IMR-90 (cell line): ENCODE data around the gene POU2F2. TPM values are rescaled to one million over a fixed set of nuclear protein-coding genes. Genes with fewer than 3 reads are reported as not detected.

ENCODE experiments used
- ATAC-seq: fragments of 200-7000 bp; cut with Tn5 transposase; 2 replicates; pipeline ENCODE4 v1.9.1; 2020; ENCODE audit warnings: low read depth, mild to moderate bottlenecking, moderate library complexity
- Bru-seq: library from RNA; stranded (reverse); fragments of 400-500 nt; gene quantifications from one replicate; lab custom pipeline; 2021; lab: Mats Ljungman, UMichigan
- BruChase-seq, 2 experiments: library from RNA; stranded (reverse); fragments of 400-500 nt; gene quantifications; one replicate each; lab custom pipeline; 2021; lab: Mats Ljungman, UMichigan
- BruUV-seq: library from RNA; stranded (reverse); fragments of 400-500 nt; replicated peaks from 2 replicates; lab custom pipeline; 2021; lab: Mats Ljungman, UMichigan
- CTCF ChIA-PET: fragments of 300-600 bp; formaldehyde crosslinking; extraction: SDS; loops from one replicate; lab custom pipeline; 2021; ENCODE audit warnings: antibody characterized with exemption; lab: Yijun Ruan, JAX
- POLR2A ChIA-PET: fragments of 300-600 bp; sonication (Branson Sonifier 250); formaldehyde crosslinking; loops from one replicate; lab custom pipeline; 2022; ENCODE audit warnings: antibody characterized with exemption; ENCODE audit not compliant: unreplicated experiment; lab: Charles Lee
- DNase-seq: peaks from one replicate; pipeline ENCODE4 v3.0.0; 2013
- H2AFZ ChIP-seq: replicated peaks from 2 replicates; pipeline ENCODE3; 2013; ENCODE audit warnings: low read length, mild to moderate bottlenecking; ENCODE audit not compliant: poor library complexity
- H2AK5ac ChIP-seq: 2 replicates; pipeline ENCODE4 v1.6.1; 2013; ENCODE audit warnings: low read depth, low read length, inconsistent platforms
- H2AK9ac ChIP-seq: replicated peaks from 2 replicates; pipeline ENCODE3; 2013; ENCODE audit warnings: mild to moderate bottlenecking, low read depth, low read length, moderate library complexity; ENCODE audit not compliant: poor library complexity
- H2BK120ac ChIP-seq: 2 replicates; pipeline ENCODE4 v1.6.1; 2013; ENCODE audit warnings: low read depth, low read length, inconsistent platforms
- H2BK15ac ChIP-seq: 3 replicates; pipeline ENCODE4 v1.6.1; 2013; ENCODE audit warnings: low read depth, low read length, inconsistent platforms
- H2BK20ac ChIP-seq: 2 replicates; pipeline ENCODE4 v1.6.1; 2013; ENCODE audit warnings: low read depth, mild to moderate bottlenecking, inconsistent platforms, low read length, moderate library complexity
- H2BK5ac ChIP-seq: 2 replicates; pipeline ENCODE4 v1.6.1; 2013; ENCODE audit warnings: mild to moderate bottlenecking, low read depth, low read length, inconsistent platforms; ENCODE audit not compliant: poor library complexity, severe bottlenecking
- H3K14ac ChIP-seq: replicated peaks from 2 replicates; pipeline ENCODE4 v1.6.1; 2013; ENCODE audit warnings: low read depth, low read length, inconsistent platforms
- H3K18ac ChIP-seq: 2 replicates; pipeline ENCODE4 v1.6.1; 2013; ENCODE audit warnings: low read depth, low read length, control low read depth
- H3K23ac ChIP-seq: 2 replicates; pipeline ENCODE4 v1.6.1; 2013; ENCODE audit warnings: low read depth, low read length, inconsistent platforms
- H3K27ac ChIP-seq: 2 replicates; pipeline ENCODE4 v1.5.1; 2013; ENCODE audit warnings: mild to moderate bottlenecking, control low read depth, low read length; ENCODE audit not compliant: insufficient read depth
- H3K27me3 ChIP-seq: 2 replicates; pipeline ENCODE4 v1.6.1; 2013; ENCODE audit warnings: low read length; ENCODE audit not compliant: control insufficient read depth, insufficient read depth
- H3K36me3 ChIP-seq: 2 replicates; pipeline ENCODE4 v1.6.1; 2013; ENCODE audit warnings: low read length, mixed read lengths; ENCODE audit not compliant: control insufficient read depth, insufficient read depth
- H3K4ac ChIP-seq: 2 replicates; pipeline ENCODE4 v1.6.1; 2013; ENCODE audit warnings: low read depth, low read length, inconsistent platforms
- H3K4me1 ChIP-seq: 2 replicates; pipeline ENCODE4 v1.6.1; 2013; ENCODE audit warnings: low read length, mixed read lengths; ENCODE audit not compliant: control insufficient read depth, insufficient read depth
- H3K4me2 ChIP-seq: 2 replicates; pipeline ENCODE4 v1.6.1; 2013; ENCODE audit warnings: low read depth, mild to moderate bottlenecking, control low read depth, low read length, moderate library complexity
- H3K4me3 ChIP-seq: 2 replicates; pipeline ENCODE4 v1.5.1; 2013; ENCODE audit warnings: low read depth, mild to moderate bottlenecking, control low read depth, low read length, moderate library complexity; ENCODE audit not compliant: insufficient read depth
- H3K56ac ChIP-seq: 2 replicates; pipeline ENCODE4 v1.6.1; 2013; ENCODE audit warnings: low read length, inconsistent platforms; ENCODE audit not compliant: insufficient read depth; ENCODE audit errors: extremely low read depth
- H3K79me1 ChIP-seq, 2 experiments: 2 replicates each; pipeline ENCODE4 v1.6.1; 2013; ENCODE audit warnings: low read length in 2 of 2, inconsistent platforms in 1 of 2, low read depth in 1 of 2
- H3K9ac ChIP-seq: 2 replicates; pipeline ENCODE4 v1.6.1; 2013; ENCODE audit warnings: low read depth, low read length, control low read depth
- H3K9me1 ChIP-seq: 2 replicates; pipeline ENCODE4 v1.6.1; 2013; ENCODE audit warnings: low read length, inconsistent platforms; ENCODE audit not compliant: insufficient read depth
- H3K9me3 ChIP-seq: 2 replicates; pipeline ENCODE4 v1.6.1; 2013; ENCODE audit warnings: low read length; ENCODE audit not compliant: control insufficient read depth, insufficient read depth
- H4K20me1 ChIP-seq: 2 replicates; pipeline ENCODE4 v1.6.1; 2013; ENCODE audit warnings: low read length, inconsistent platforms; ENCODE audit not compliant: insufficient read depth
- H4K5ac ChIP-seq: 2 replicates; pipeline ENCODE4 v1.6.1; 2013; ENCODE audit warnings: mild to moderate bottlenecking, low read depth, low read length, control low read depth
- H4K8ac ChIP-seq, 2 experiments: 2 replicates each; pipeline ENCODE4 v1.6.1; 2013; ENCODE audit warnings: low read depth in 2 of 2, low read length in 2 of 2, control low read depth in 1 of 2, inconsistent platforms in 1 of 2
- H4K91ac ChIP-seq: 2 replicates; pipeline ENCODE4 v1.6.1; 2013; ENCODE audit warnings: low read depth, low read length, inconsistent platforms; ENCODE audit not compliant: insufficient read depth
- CEBPB ChIP-seq: IDR thresholded peaks from 2 replicates; pipeline ENCODE4 v1.6.1; 2012; ENCODE audit warnings: low read depth, low read length, improper control_type of control experiment
- FOS ChIP-seq: fragments of 150-350 bp; IDR thresholded peaks from 2 replicates; pipeline ENCODE4 v1.6.1; 2016; ENCODE audit warnings: low read depth, low read length
- RAD21 ChIP-seq: IDR thresholded peaks from 2 replicates; pipeline ENCODE4 v1.6.1; 2012; ENCODE audit warnings: low read length, improper control_type of control experiment
- SMC3 ChIP-seq: fragments of 150-350 bp; IDR thresholded peaks from 2 replicates; pipeline ENCODE4 v1.6.1; 2016; ENCODE audit warnings: low read depth, mild to moderate bottlenecking, antibody characterized with exemption, low read length, moderate library complexity
- WGBS, 2 experiments: methylation state at CpG; one replicate each; pipeline versions ENCODE4 v1.1.5 to v1.1.7; 2013; ENCODE audit warnings: missing lambda C conversion rate in 2 of 2; ENCODE audit not compliant: insufficient read length in 1 of 2; ENCODE audit errors: extremely low coverage in 2 of 2; 5-methylcytosine and 5-hydroxymethylcytosine counted together
- dilution Hi-C: fragments of 300-500 bp; cut with HindIII; formaldehyde crosslinking; loops from one replicate; pipeline ENCODE4 v1.14.3; 2018; ENCODE audit warnings: low sequenced_read_pairs; ENCODE audit not compliant: unreplicated experiment
- in situ Hi-C: fragments of 300-500 bp; cut with MboI; formaldehyde crosslinking; loops from 3 replicates; pipeline ENCODE4 v1.14.3; 2019; ENCODE audit warnings: low sequenced_read_pairs, inconsistent platforms, mixed read lengths
- intact Hi-C: fragments of 100-400 bp; cut with micrococcal nuclease; formaldehyde crosslinking; loops from 2 replicates; pipeline ENCODE4 v1.10.0; 2022
- long read RNA-seq: library from polyadenylated mRNA; unstranded; transcript quantifications from one replicate; pipeline ENCODE4 v2.0.0, GENCODE V29; 2021; ENCODE audit not compliant: unreplicated experiment
- polyA plus RNA-seq, 3 experiments: library from polyadenylated mRNA; depleted of rRNA; stranded (reverse); fragments of >200 nt; gene quantifications; 2 replicates each; pipeline ENCODE4 v1.2.3, GENCODE V29; 2012; ENCODE audit warnings: low replicate concordance in 1 of 3
- total RNA-seq: library from RNA; depleted of rRNA; stranded (reverse); fragments of >200 nt; gene quantifications from 2 replicates; pipeline ENCODE4 v1.2.3, GENCODE V29; 2012; rRNA removed

Gene POU2F2
- 0.54 and 0.56 TPM in 2 replicates for total RNA-seq
- polyA plus RNA-seq (2012; rRNA removed), result 5.0 and 6.6 TPM in 2 replicates
- 1.8 and 5.3 TPM in 2 replicates for polyA plus RNA-seq (2012; cell fraction: cytosol; rRNA removed)
- polyA plus RNA-seq (2012; cell fraction: nucleus; rRNA removed; ENCODE audit: low replicate concordance), result 11.7 and 16.9 TPM in 2 replicates
- Bru-seq, nascent RNA, result percentile 28 among the genes with signal in this experiment
- BruChase-seq, experiment 1, labeled RNA remaining after a 6-hour chase, result percentile 24 among the genes with signal in this experiment
- percentile 27 among the genes with signal in this experiment for BruChase-seq, experiment 2, labeled RNA remaining after a 2-hour chase
- long read RNA-seq, partial matches to known transcripts, result 0 of 1 reads
- long read RNA-seq, other reads (novel, unspliced or antisense), result 0 of 1 reads

- no peak within 1 kb of the TSS; the same call in 1 of the 2 replicates for H3K9ac ChIP-seq
- H3K18ac ChIP-seq, result no peak within 1 kb of the TSS
- peaks cover 8 to 19% of the 10 kb centered on the region in 2 experiments; a peak in 3 of 4 replicates for H3K79me1 ChIP-seq
- no TSS peak for BruUV-seq
- peak within 1 kb of the TSS; percentile 45; the same call in 2 of the 3 replicates for H2BK15ac ChIP-seq
- peak within 1 kb of the TSS; percentile 77 for H2AK5ac ChIP-seq
- H2AFZ ChIP-seq, result peak within 1 kb of the TSS; percentile 91
- peaks cover 14% of the 10 kb centered on the region for H3K4me1 ChIP-seq
- H3K4ac ChIP-seq, result peak within 1 kb of the TSS; percentile 42
- no peak within 1 kb of the TSS for H2BK5ac ChIP-seq
- peak within 1 kb of the TSS; percentile 83 for H4K91ac ChIP-seq
- dilution Hi-C loops, result no loop called here
- intact Hi-C loops, result loop anchor here (2.0 to 10.0 kb wide), 5 partner anchors 23 to 273 kb away; partner anchors contain the start of gene GSK3A
- H2BK20ac ChIP-seq, result peak within 1 kb of the TSS; percentile 52
- ATAC-seq, result no peak
- no peak within 1 kb of the TSS; the same call in 1 of the 2 replicates for H3K27ac ChIP-seq
- no peak for TF ChIP-seq RAD21
- no peak for TF ChIP-seq CEBPB
- 0 out of 2 replicates have a peak, but pooled peaks have one; percentile 3 for TF ChIP-seq SMC3
- TF ChIP-seq FOS, result no peak
- no peak for DNase-seq
- no peak within 1 kb of the TSS for H3K56ac ChIP-seq
- H2AK9ac ChIP-seq, result peak within 1 kb of the TSS; percentile 85
- peak within 1 kb of the TSS; percentile 52 for H3K23ac ChIP-seq
- no peaks in the 10 kb centered on the region for H4K20me1 ChIP-seq
- WGBS, 2 experiments, result no CpG with 5 or more reads among the region's 16 CpGs
- H3K9me3 ChIP-seq, result no peaks in the 10 kb centered on the region
- POLR2A ChIA-PET, result no interaction called here
- H3K9me1 ChIP-seq, result peaks cover 12% of the 10 kb centered on the region
- peak within 1 kb of the TSS; percentile 57 for H2BK120ac ChIP-seq
- CTCF ChIA-PET, result interaction anchor here (0.6 to 2.1 kb wide), 4 partner anchors 21 to 164 kb away, joined by 3 to 6 read pairs (median 4); no protein-coding TSS in a partner anchor
- H3K4me3 ChIP-seq, result peak within 1 kb of the TSS; percentile 30; the same call in 1 of the 2 replicates
- H3K4me2 ChIP-seq, result peak within 1 kb of the TSS; percentile 82
- peak within 1 kb of the TSS; percentile 1 to 61; a peak in 1 of 4 replicates for H4K8ac ChIP-seq
- H3K27me3 ChIP-seq, result peaks cover 13% of the 10 kb centered on the region
- in situ Hi-C loops, result loop anchor here (10.0 kb wide), 1 partner anchor 193 kb away; the partner anchor contains the start of gene MEGF8
- peak within 1 kb of the TSS; percentile 12 for H3K14ac ChIP-seq
- H3K36me3 ChIP-seq, result no peaks in the 10 kb centered on the region
- H4K5ac ChIP-seq, result peak within 1 kb of the TSS; percentile 33; the same call in 1 of the 2 replicates
Observed at GRCh38 chr19:42132030-42132628, at the start of gene POU2F2. Gene POU2F2, minus strand, starts transcription at chr19:42132446. Its CDS starts 35 bp downstream, at chr19:42132411.
